Measurements from ENCODE around the gene SSBP4. TPM values are rescaled to one million over a fixed set of nuclear protein-coding genes. Genes with fewer than 3 reads are reported as not detected.
A peak's percentile ranks its signal among the peaks of the same experiment; 100 is the strongest.

The SSBP4 gene
- total and polyA plus RNA-seq, 9 of the 15 experiments (the other 6 are each of a cell fraction or from before 2014, with no cell fraction given): 1.1 to 189 (median 39.0) TPM

DNA sequence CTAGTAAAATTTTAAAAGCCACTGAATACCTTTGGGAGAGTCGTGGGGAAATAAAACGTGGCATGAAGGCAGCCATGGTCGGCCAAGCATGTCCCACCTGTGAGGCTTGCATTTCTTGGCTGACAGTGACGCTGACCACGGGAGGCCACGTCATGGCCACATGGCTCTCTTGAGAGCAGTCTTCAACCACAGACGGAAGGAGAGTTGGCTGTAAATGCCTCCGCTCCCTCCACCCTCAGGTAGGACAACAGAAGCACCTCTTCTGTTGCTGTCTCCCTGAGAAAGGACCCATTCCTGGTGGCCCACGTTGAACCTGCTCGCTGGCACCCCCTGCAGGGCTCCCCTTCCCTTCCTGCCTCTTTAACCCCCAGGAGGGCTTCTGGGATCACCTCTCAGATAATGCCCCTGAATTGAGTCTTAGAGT lies 11.1 kb upstream of the SSBP4 start (continued):
- no peak for TF ChIP-seq PRPF4 (IDR thresholded peaks at IDR 0.05; ENCODE audit: insufficient read depth, low read depth, low read length, poor library complexity, severe bottlenecking)
- no peak for TF ChIP-seq ZC3H8 (IDR thresholded peaks at IDR 0.05)
- TF ChIP-seq MCM2 (IDR thresholded peaks at IDR 0.05; ENCODE audit: low read depth): no peak
- no peak for TF ChIP-seq ETS2 (tag; IDR thresholded peaks at IDR 0.05; ENCODE audit: borderline replicate concordance, poor library complexity, severe bottlenecking)
- TF ChIP-seq ZNF384 (IDR thresholded peaks at IDR 0.05; ENCODE audit: low read depth, low read length): 0 out of 2 replicates have a peak, but pooled peaks have one; percentile 6
- 0 out of 2 replicates have a peak, but pooled peaks have one; percentile 36 for TF ChIP-seq CREM (IDR thresholded peaks at IDR 0.05; ENCODE audit: low read depth)
- no peak for TF ChIP-seq KDM2B (CRISPR knock-in tag; IDR thresholded peaks at IDR 0.05)
- no peak for TF ChIP-seq ZNF644 (tag; IDR thresholded peaks at IDR 0.05; ENCODE audit: low read depth)
- TF ChIP-seq LARP7 (IDR thresholded peaks at IDR 0.05): no peak
- TF ChIP-seq, protein P1, sequence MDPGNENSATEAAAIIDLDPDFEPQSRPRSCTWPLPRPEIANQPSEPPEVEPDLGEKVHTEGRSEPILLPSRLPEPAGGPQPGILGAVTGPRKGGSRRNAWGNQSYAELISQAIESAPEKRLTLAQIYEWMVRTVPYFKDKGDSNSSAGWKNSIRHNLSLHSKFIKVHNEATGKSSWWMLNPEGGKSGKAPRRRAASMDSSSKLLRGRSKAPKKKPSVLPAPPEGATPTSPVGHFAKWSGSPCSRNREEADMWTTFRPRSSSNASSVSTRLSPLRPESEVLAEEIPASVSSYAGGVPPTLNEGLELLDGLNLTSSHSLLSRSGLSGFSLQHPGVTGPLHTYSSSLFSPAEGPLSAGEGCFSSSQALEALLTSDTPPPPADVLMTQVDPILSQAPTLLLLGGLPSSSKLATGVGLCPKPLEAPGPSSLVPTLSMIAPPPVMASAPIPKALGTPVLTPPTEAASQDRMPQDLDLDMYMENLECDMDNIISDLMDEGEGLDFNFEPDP (CRISPR knock-in tag; IDR thresholded peaks at IDR 0.05): no peak
- TF ChIP-seq CCAR2 (IDR thresholded peaks at IDR 0.05; ENCODE audit: low read depth, low read length): no peak
- no peak for TF ChIP-seq RBM25 (IDR thresholded peaks at IDR 0.05; ENCODE audit: low read depth, low read length, severe bottlenecking)
- peak in 1 of 2 experiments; percentile 76; a peak in 1 of 4 replicates for TF ChIP-seq MAZ (CRISPR knock-in tag; conservative IDR thresholded peaks at IDR 0.05 in 1 of 2, IDR thresholded peaks at IDR 0.05 in 1 of 2)
- no peak for TF ChIP-seq ARID2 (IDR thresholded peaks at IDR 0.05)
- peak; percentile 78 for TF ChIP-seq SMC3 (conservative IDR thresholded peaks at IDR 0.05; ENCODE audit: insufficient read depth, low read depth, low read length)
- peak; percentile 52; the same call in 1 of the 2 replicates for TF ChIP-seq SP1 (CRISPR knock-in tag; IDR thresholded peaks at IDR 0.05)
- TF ChIP-seq TAF9B (IDR thresholded peaks at IDR 0.05; ENCODE audit: partially characterized antibody): no peak
- TF ChIP-seq PCBP2 (IDR thresholded peaks at IDR 0.05; ENCODE audit: low read depth, low read length, poor library complexity, severe bottlenecking): no peak
- no peak for TF ChIP-seq ZNF699 (CRISPR knock-in tag; IDR thresholded peaks at IDR 0.05; ENCODE audit: insufficient replicate concordance)
- TF ChIP-seq, protein P2, sequence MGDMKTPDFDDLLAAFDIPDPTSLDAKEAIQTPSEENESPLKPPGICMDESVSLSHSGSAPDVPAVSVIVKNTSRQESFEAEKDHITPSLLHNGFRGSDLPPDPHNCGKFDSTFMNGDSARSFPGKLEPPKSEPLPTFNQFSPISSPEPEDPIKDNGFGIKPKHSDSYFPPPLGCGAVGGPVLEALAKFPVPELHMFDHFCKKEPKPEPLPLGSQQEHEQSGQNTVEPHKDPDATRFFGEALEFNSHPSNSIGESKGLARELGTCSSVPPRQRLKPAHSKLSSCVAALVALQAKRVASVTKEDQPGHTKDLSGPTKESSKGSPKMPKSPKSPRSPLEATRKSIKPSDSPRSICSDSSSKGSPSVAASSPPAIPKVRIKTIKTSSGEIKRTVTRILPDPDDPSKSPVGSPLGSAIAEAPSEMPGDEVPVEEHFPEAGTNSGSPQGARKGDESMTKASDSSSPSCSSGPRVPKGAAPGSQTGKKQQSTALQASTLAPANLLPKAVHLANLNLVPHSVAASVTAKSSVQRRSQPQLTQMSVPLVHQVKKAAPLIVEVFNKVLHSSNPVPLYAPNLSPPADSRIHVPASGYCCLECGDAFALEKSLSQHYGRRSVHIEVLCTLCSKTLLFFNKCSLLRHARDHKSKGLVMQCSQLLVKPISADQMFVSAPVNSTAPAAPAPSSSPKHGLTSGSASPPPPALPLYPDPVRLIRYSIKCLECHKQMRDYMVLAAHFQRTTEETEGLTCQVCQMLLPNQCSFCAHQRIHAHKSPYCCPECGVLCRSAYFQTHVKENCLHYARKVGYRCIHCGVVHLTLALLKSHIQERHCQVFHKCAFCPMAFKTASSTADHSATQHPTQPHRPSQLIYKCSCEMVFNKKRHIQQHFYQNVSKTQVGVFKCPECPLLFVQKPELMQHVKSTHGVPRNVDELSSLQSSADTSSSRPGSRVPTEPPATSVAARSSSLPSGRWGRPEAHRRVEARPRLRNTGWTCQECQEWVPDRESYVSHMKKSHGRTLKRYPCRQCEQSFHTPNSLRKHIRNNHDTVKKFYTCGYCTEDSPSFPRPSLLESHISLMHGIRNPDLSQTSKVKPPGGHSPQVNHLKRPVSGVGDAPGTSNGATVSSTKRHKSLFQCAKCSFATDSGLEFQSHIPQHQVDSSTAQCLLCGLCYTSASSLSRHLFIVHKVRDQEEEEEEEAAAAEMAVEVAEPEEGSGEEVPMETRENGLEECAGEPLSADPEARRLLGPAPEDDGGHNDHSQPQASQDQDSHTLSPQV (IDR thresholded peaks at IDR 0.05): peak; percentile 75
- TF ChIP-seq SMARCE1 (IDR thresholded peaks at IDR 0.05): no peak
- TF ChIP-seq ZFP30 (CRISPR knock-in tag; IDR thresholded peaks at IDR 0.05; ENCODE audit: borderline replicate concordance): no peak
- TF ChIP-seq ZEB2 (IDR thresholded peaks at IDR 0.05): 0 out of 2 replicates have a peak, but pooled peaks have one; percentile 38

Measured in K562 (cell line).